Fibroblast of mammary gland (primary cell): Measurements from ENCODE around the gene KRTAP5-4.
"Not testable (repeated sequence)": the region's sequence is repeated elsewhere in the genome, so short reads cannot be mapped to it uniquely, and the experiment has no call there.

Experiments used
- DNase-seq: peaks from one replicate; pipeline ENCODE4 v3.0.0-alpha.2; 2010; ENCODE audit warnings: low read depth
- H3K4me3 ChIP-seq: 2 replicates; pipeline ENCODE4 v1.5.1; 2011; ENCODE audit warnings: low read depth, mild to moderate bottlenecking, low read length, moderate library complexity; ENCODE audit not compliant: control insufficient read depth
- CTCF ChIP-seq: conservative IDR thresholded peaks from 2 replicates; pipeline ENCODE4 v1.5.1; 2011; ENCODE audit warnings: low read depth, low read length, inconsistent platforms; ENCODE audit not compliant: control insufficient read depth, insufficient read depth

The KRTAP5-4 gene

GRCh38 chr11:1576825-1577224, 45.1 kb downstream of the KRTAP5-4 start:
- TF ChIP-seq CTCF: no peak
- no peak overlapping the region for H3K4me3 ChIP-seq
- no peak for DNase-seq

GRCh38 chr11:1575756-1576155, 46.2 kb downstream of the KRTAP5-4 start:
- H3K4me3 ChIP-seq, DNase-seq: not testable (repeated sequence)

DNA sequence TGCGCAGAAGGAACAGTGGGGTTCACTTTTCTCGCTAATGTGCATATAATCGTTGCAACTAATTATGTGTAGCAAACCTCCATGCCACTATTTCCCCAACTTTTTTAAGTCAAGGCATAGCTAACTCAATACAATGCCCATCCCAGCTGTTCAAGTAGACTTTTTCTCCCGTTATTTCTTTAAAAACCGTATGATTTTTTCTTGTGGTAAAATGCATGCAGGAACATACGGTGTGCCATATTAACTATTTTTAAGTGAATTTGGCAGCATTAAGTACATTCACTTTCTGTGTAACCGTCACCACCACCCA, 47.0 kb downstream of the KRTAP5-4 start:
- TF ChIP-seq CTCF: no peak
- no peak for DNase-seq
- no peak overlapping the region for H3K4me3 ChIP-seq

- H3K4me3 ChIP-seq: no peak overlapping the region
- TF ChIP-seq CTCF: peak; percentile 42
- peak; percentile 17 for DNase-seq
These were observed 47.6 kb downstream of the KRTAP5-4 start for GRCh38 chr11:1574238-1574932.

GRCh38 chr11:1573903-1574237, 48.1 kb downstream of the KRTAP5-4 start:
- H3K4me3 ChIP-seq: no peak overlapping the region
- TF ChIP-seq CTCF: no peak
- DNase-seq: no peak

DNA sequence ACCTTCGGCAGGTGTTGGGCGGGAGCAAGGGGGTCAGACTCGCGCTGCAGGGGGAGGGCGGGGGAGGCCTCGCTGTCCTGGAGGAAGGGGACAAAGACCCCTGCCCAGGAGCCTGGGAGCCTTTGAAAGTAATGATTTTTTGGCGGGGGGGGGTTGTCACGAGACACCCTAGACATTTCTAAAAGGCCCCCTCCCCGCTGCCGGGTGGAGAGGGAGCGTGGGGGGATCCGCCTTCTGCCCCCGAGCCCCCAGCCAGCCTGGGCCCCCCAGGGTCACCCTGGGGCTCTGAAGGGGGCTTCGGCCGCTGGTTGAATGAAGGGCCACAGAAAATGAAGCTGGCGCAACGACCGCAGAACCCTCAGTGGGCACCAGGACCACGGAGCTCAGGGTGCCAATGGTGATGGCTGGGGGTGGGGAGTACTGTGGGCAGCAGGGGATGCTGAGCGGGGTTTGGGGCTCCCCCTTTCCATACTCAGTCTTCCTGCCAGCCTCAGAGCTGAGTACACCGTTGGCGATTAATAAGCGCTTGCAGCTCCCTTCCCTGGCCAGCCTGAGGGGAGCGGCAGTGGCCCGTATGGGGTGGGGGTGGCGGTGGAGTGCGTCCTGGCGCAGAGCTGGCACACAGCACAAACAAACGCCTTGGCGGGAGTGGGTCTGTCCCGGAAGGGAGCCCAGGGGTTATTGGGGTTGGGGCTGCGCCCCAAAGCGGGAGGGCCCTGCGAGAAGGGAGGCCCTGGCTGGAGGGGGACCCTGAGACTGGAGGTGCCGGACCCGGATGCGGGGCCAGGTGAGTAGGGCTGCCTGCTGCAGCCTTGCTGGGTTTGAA, 48.6 kb downstream of the KRTAP5-4 start:
- no peak for TF ChIP-seq CTCF
- DNase-seq: no peak
- H3K4me3 ChIP-seq: no peak overlapping the region

- peak; percentile 61 for DNase-seq
- TF ChIP-seq CTCF: no peak
These were observed 49.5 kb downstream of the KRTAP5-4 start, which contains the start of gene DUSP8 for GRCh38 chr11:1572197-1573076. DUSP8 (minus strand) TSS chr11:1572271; CDS start chr11:1565826, 6,445 bp downstream.

More at GRCh38 chr11:1572197-1573076, 49.5 kb downstream of the KRTAP5-4 start, which contains the start of gene DUSP8:
- H3K4me3 ChIP-seq: no peak within 1 kb of the TSS
